ENCODE data around the gene ATXN7L1.

- TF ChIP-seq, protein P1, sequence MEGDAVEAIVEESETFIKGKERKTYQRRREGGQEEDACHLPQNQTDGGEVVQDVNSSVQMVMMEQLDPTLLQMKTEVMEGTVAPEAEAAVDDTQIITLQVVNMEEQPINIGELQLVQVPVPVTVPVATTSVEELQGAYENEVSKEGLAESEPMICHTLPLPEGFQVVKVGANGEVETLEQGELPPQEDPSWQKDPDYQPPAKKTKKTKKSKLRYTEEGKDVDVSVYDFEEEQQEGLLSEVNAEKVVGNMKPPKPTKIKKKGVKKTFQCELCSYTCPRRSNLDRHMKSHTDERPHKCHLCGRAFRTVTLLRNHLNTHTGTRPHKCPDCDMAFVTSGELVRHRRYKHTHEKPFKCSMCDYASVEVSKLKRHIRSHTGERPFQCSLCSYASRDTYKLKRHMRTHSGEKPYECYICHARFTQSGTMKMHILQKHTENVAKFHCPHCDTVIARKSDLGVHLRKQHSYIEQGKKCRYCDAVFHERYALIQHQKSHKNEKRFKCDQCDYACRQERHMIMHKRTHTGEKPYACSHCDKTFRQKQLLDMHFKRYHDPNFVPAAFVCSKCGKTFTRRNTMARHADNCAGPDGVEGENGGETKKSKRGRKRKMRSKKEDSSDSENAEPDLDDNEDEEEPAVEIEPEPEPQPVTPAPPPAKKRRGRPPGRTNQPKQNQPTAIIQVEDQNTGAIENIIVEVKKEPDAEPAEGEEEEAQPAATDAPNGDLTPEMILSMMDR (IDR thresholded peaks at IDR 0.05) = no peak
- TF ChIP-seq POLR2A (IDR thresholded peaks at IDR 0.05) (no peak), POLR2AphosphoS5 (IDR thresholded peaks at IDR 0.05) (no peak)
These were observed 45.1 kb downstream of the ATXN7L1 start for GRCh38 chr7:105831302-105831620.
